ENCODE results near the gene CPNE7.

The CPNE7 gene

GRCh38 chr16:89639385-89639784 is 63.8 kb downstream of the CPNE7 start:
- Histone ChIP-seq H3K9me2 (replicated peaks; ENCODE audit: low read depth, low read length) (no peaks in the 10 kb centered on the region), H4K20me1 (ENCODE audit: insufficient read depth, low read length, poor library complexity, severe bottlenecking) (no peaks in the 10 kb centered on the region), H3K4me2 (ENCODE audit: low read depth, low read length, poor library complexity, severe bottlenecking) (no peak overlapping the region), H3K79me2 (ENCODE audit: insufficient read depth, low read length) (no peaks in the 10 kb centered on the region), H3F3A (ENCODE audit: low read depth) (no peaks in the 10 kb centered on the region), H3K4me3 (ENCODE audit: low read length, poor library complexity, severe bottlenecking) (no peak overlapping the region), H3K36me3 (ENCODE audit: insufficient read depth, low read length) (no peaks in the 10 kb centered on the region), H3K9ac (ENCODE audit: low read depth, low read length, poor library complexity, severe bottlenecking) (no peak overlapping the region), H3K4me1 (ENCODE audit: insufficient read depth, low read length, poor library complexity, severe bottlenecking) (no peaks in the 10 kb centered on the region), H2AFZ (ENCODE audit: low read length) (no peak overlapping the region), H3K27me3 (ENCODE audit: insufficient read depth, low read length, poor library complexity, severe bottlenecking) (no peaks in the 10 kb centered on the region), H3K9me3 (ENCODE audit: insufficient read depth, low read depth, low read length) (no peaks in the 10 kb centered on the region)
- TF ChIP-seq CTCF (conservative IDR thresholded peaks at IDR 0.05; ENCODE audit: low read length) (no peak), EZH2phosphoT487 (IDR thresholded peaks at IDR 0.05; ENCODE audit: borderline replicate concordance) (no peak)

GRCh38 chr16:89641458-89642119 is 66.0 kb downstream of the CPNE7 start:
- no peak overlapping the region for H3K9ac ChIP-seq (ENCODE audit: low read depth, low read length, poor library complexity, severe bottlenecking)

DNA sequence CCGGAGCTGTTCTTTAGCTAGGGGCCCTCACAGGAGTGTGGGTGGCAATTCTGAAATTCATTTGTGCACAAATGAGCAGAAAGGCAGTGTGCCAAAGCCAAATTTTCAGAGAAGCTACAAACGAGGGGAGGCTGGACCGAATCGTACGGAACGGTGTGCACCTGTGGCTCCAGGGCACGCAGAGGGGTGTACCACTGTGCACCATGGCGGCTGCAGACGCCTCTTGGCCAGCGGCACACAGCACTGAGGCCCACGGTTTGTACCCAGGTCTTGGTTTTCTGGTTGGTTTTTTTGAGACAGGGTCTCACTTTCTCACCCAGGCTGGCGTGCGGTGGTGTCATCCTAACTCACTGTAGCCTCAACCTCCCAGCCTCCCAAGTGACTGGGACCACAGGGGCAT is 67.0 kb downstream of the CPNE7 start:
- no peaks in the 10 kb centered on the region for H3F3A ChIP-seq (ENCODE audit: low read depth)
- TF ChIP-seq CTCF (conservative IDR thresholded peaks at IDR 0.05; ENCODE audit: low read length) = no peak
- no peak for TF ChIP-seq EZH2phosphoT487 (IDR thresholded peaks at IDR 0.05; ENCODE audit: borderline replicate concordance)
- no peaks in the 10 kb centered on the region for H3K27me3 ChIP-seq (ENCODE audit: insufficient read depth, low read length, poor library complexity, severe bottlenecking)
- H3K4me1 ChIP-seq (ENCODE audit: insufficient read depth, low read length, poor library complexity, severe bottlenecking) = no peaks in the 10 kb centered on the region
- no peak overlapping the region for H3K4me3 ChIP-seq (ENCODE audit: low read length, poor library complexity, severe bottlenecking)
- no peaks in the 10 kb centered on the region for H3K9me2 ChIP-seq (replicated peaks; ENCODE audit: low read depth, low read length)
- no peak overlapping the region for H3K4me2 ChIP-seq (ENCODE audit: low read depth, low read length, poor library complexity, severe bottlenecking)
- no peak overlapping the region for H3K9ac ChIP-seq (ENCODE audit: low read depth, low read length, poor library complexity, severe bottlenecking)
- H3K79me2 ChIP-seq (ENCODE audit: insufficient read depth, low read length) = no peaks in the 10 kb centered on the region
- H3K36me3 ChIP-seq (ENCODE audit: insufficient read depth, low read length) = peaks cover 5% of the 10 kb centered on the region; the same call in 1 of the 2 replicates
- H3K9me3 ChIP-seq (ENCODE audit: insufficient read depth, low read depth, low read length) = no peaks in the 10 kb centered on the region
- H2AFZ ChIP-seq (ENCODE audit: low read length) = no peak overlapping the region
- H4K20me1 ChIP-seq (ENCODE audit: insufficient read depth, low read length, poor library complexity, severe bottlenecking) = no peaks in the 10 kb centered on the region

More at GRCh38 chr16:89641458-89642119, 66.0 kb downstream of the CPNE7 start:
- Histone ChIP-seq H3K9me3 (ENCODE audit: insufficient read depth, low read depth, low read length) (no peaks in the 10 kb centered on the region), H3K9me2 (replicated peaks; ENCODE audit: low read depth, low read length) (no peaks in the 10 kb centered on the region), H3K27me3 (ENCODE audit: insufficient read depth, low read length, poor library complexity, severe bottlenecking) (no peaks in the 10 kb centered on the region), H3K79me2 (ENCODE audit: insufficient read depth, low read length) (no peaks in the 10 kb centered on the region), H3K4me1 (ENCODE audit: insufficient read depth, low read length, poor library complexity, severe bottlenecking) (no peaks in the 10 kb centered on the region), H3K4me3 (ENCODE audit: low read length, poor library complexity, severe bottlenecking) (no peak overlapping the region), H3F3A (ENCODE audit: low read depth) (no peaks in the 10 kb centered on the region), H2AFZ (ENCODE audit: low read length) (no peak overlapping the region), H3K36me3 (ENCODE audit: insufficient read depth, low read length) (no peaks in the 10 kb centered on the region; the same call in 1 of the 2 replicates), H3K4me2 (ENCODE audit: low read depth, low read length, poor library complexity, severe bottlenecking) (no peak overlapping the region), H4K20me1 (ENCODE audit: insufficient read depth, low read length, poor library complexity, severe bottlenecking) (no peaks in the 10 kb centered on the region)
- no peak for TF ChIP-seq CTCF (conservative IDR thresholded peaks at IDR 0.05; ENCODE audit: low read length)
